OCI-LY3 (cell line): ENCODE measurements around the gene FHOD3.

Source experiments
- H2AFZ ChIP-seq: fragments of 200-600, 300-600 bp; shearing (Covaris generic); 2 replicates; pipeline ENCODE4 v1.6.0; 2014; ENCODE audit warnings: antibody characterized with exemption, low read depth, low read length
- H3K27ac ChIP-seq: fragments of 200-600, 300-600 bp; sonication (generic); 2 replicates; pipeline ENCODE4 v1.5.1; 2014; ENCODE audit warnings: mild to moderate bottlenecking, low read length, moderate library complexity, mixed read lengths
- H3K27me3 ChIP-seq: fragments of 200-600, 300-600 bp; sonication (generic); 2 replicates; pipeline ENCODE4 v1.6.1; 2014; ENCODE audit warnings: low read depth, low read length, mixed read lengths
- H3K36me3 ChIP-seq: fragments of 200-600, 300-600 bp; sonication (generic); replicated peaks from 2 replicates; pipeline ENCODE3; 2014; ENCODE audit warnings: low read depth, low read length, mixed read lengths
- H3K4me1 ChIP-seq: fragments of 300-600, 200-600 bp; sonication (generic); 2 replicates; pipeline ENCODE4 v1.6.1; 2014; ENCODE audit warnings: low read length, mixed read lengths
- H3K4me2 ChIP-seq: fragments of 200-600, 300-600 bp; sonication (generic); 2 replicates; pipeline ENCODE4 v1.6.1; 2014; ENCODE audit warnings: low read length, mixed read lengths
- H3K4me3 ChIP-seq: fragments of 300-600, 200-600 bp; sonication (generic); 2 replicates; pipeline ENCODE4 v1.5.1; 2014; ENCODE audit warnings: antibody characterized with exemption, mild to moderate bottlenecking, low read length, moderate library complexity
- H3K79me2 ChIP-seq: fragments of 300-600, 200-600 bp; shearing (Covaris generic); 2 replicates; pipeline ENCODE4 v1.6.1; 2014; ENCODE audit warnings: mild to moderate bottlenecking, low read length, mixed read lengths
- H3K9ac ChIP-seq: fragments of 300-600, 200-600 bp; shearing (Covaris generic); 2 replicates; pipeline ENCODE4 v1.6.0; 2014; ENCODE audit warnings: mild to moderate bottlenecking, low read length, moderate library complexity
- H3K9me3 ChIP-seq: fragments of 200-600, 300-600 bp; shearing (Covaris generic); 2 replicates; pipeline ENCODE4 v1.6.1; 2014; ENCODE audit warnings: low read length, mixed read lengths; ENCODE audit not compliant: insufficient read depth
- H4K20me1 ChIP-seq: fragments of 200-600, 300-600 bp; sonication (generic); 2 replicates; pipeline ENCODE4 v1.6.1; 2016; ENCODE audit warnings: low read length, mixed read lengths; ENCODE audit not compliant: insufficient read depth
- EZH2phosphoT487 ChIP-seq: fragments of 200-600 bp; shearing (Covaris generic); IDR thresholded peaks from 2 replicates; pipeline ENCODE4 v1.6.1; 2018; ENCODE audit warnings: antibody characterized with exemption, mixed run types, low read depth
- TF ChIP-seq, protein P1 (sequence below): fragments of 200-600, 300-600 bp; sonication (generic); IDR thresholded peaks from 2 replicates; pipeline ENCODE4 v1.5.1; 2014; ENCODE audit warnings: antibody characterized with exemption, low read length, low read depth

Gene FHOD3

DNA sequence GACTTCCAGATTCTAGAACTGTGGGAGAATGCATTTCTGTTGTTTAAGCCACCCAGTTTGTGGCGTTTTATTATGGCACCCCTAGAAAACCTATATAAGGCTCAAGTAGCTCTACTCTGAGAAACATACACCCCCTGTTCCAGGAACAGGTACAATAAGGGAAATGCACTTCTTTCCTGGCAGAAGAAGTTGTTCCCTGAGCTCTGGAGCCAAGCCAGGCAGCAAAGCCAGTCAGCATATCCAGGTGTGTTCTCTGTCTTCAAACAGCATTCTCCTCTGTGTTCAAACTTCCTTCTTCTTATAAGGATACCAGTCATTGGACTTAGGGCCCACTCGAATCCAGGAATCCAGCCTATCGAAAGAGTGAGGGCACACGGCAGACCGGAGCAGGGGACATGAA is 434.8 kb downstream of the FHOD3 start:
- H4K20me1 ChIP-seq, result no peaks in the 10 kb centered on the region
- no peak overlapping the region for H2AFZ ChIP-seq
- peaks cover 9% of the 10 kb centered on the region for H3K4me1 ChIP-seq
- H3K4me2 ChIP-seq, result no peak overlapping the region
- H3K27me3 ChIP-seq, result no peaks in the 10 kb centered on the region
- H3K79me2 ChIP-seq, result no peaks in the 10 kb centered on the region
- no peak overlapping the region for H3K27ac ChIP-seq
- no peak overlapping the region for H3K4me3 ChIP-seq
- H3K36me3 ChIP-seq, result no peaks in the 10 kb centered on the region
- no peak overlapping the region for H3K9ac ChIP-seq
- TF ChIP-seq, protein P1, sequence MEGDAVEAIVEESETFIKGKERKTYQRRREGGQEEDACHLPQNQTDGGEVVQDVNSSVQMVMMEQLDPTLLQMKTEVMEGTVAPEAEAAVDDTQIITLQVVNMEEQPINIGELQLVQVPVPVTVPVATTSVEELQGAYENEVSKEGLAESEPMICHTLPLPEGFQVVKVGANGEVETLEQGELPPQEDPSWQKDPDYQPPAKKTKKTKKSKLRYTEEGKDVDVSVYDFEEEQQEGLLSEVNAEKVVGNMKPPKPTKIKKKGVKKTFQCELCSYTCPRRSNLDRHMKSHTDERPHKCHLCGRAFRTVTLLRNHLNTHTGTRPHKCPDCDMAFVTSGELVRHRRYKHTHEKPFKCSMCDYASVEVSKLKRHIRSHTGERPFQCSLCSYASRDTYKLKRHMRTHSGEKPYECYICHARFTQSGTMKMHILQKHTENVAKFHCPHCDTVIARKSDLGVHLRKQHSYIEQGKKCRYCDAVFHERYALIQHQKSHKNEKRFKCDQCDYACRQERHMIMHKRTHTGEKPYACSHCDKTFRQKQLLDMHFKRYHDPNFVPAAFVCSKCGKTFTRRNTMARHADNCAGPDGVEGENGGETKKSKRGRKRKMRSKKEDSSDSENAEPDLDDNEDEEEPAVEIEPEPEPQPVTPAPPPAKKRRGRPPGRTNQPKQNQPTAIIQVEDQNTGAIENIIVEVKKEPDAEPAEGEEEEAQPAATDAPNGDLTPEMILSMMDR, result no peak
- TF ChIP-seq EZH2phosphoT487, result no peak
- H3K9me3 ChIP-seq, result 0 out of 2 replicates have a peak, but pooled peaks cover 3% of the 10 kb centered on the region

DNA sequence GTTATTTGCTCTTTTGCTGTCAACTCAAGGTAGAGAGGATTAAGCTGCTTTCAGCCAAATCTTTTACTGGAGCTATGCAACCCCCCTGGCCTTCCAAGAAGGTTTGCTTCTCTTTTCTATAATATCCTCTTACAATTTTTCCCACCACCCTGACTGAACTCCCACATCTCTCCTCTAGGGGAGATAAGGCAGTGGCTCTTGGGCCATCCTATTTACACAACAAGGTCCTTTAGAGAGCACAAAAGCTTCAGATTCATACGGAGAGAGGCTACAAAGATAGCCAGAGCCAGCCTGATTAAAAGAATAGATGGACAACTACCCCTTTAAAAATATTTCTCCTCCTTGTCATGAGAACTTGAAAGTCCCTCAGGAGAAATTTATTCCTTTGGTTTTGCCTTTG is 435.6 kb downstream of the FHOD3 start:
- no peak overlapping the region for H3K27ac ChIP-seq
- H3K27me3 ChIP-seq, result no peaks in the 10 kb centered on the region
- no peaks in the 10 kb centered on the region for H3K36me3 ChIP-seq
- H3K4me3 ChIP-seq, result no peak overlapping the region
- no peaks in the 10 kb centered on the region for H3K79me2 ChIP-seq
- 0 out of 2 replicates have a peak, but pooled peaks cover 3% of the 10 kb centered on the region for H3K9me3 ChIP-seq
- H3K9ac ChIP-seq, result no peak overlapping the region
- peaks cover 9% of the 10 kb centered on the region for H3K4me1 ChIP-seq
- H2AFZ ChIP-seq, result no peak overlapping the region
- TF ChIP-seq, protein P1, result no peak
- TF ChIP-seq EZH2phosphoT487, result no peak
- H3K4me2 ChIP-seq, result no peak overlapping the region
- no peaks in the 10 kb centered on the region for H4K20me1 ChIP-seq

DNA sequence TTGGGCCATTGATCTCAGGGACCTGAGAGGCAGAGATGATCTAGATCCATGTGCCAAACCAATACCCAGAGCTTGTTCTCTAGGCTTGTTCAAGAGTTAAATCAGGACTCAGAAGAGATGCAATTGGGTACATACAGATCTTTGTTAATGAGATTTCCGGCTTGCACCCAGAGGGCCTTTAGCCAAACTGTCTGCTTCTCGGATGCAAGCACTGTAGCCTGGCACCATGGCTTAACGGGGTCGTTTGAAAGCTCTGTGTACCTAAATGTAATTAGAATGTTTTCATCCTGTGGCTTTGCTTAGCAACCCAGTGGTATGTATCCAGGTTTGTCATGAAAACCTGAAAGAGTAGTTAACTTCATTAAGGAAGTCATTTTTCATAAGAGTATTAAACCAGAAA is 437.1 kb downstream of the FHOD3 start:
- Histone ChIP-seq H3K4me3 (no peak overlapping the region), H3K79me2 (no peaks in the 10 kb centered on the region), H2AFZ (no peak overlapping the region), H3K9ac (no peak overlapping the region), H3K36me3 (no peaks in the 10 kb centered on the region), H3K4me1 (peaks cover 9% of the 10 kb centered on the region), H3K9me3 (0 out of 2 replicates have a peak, but pooled peaks cover 3% of the 10 kb centered on the region), H3K4me2 (no peak overlapping the region), H3K27me3 (no peaks in the 10 kb centered on the region), H4K20me1 (no peaks in the 10 kb centered on the region), H3K27ac (no peak overlapping the region)
- TF ChIP-seq EZH2phosphoT487, result no peak
- TF ChIP-seq, protein P1, result no peak

DNA sequence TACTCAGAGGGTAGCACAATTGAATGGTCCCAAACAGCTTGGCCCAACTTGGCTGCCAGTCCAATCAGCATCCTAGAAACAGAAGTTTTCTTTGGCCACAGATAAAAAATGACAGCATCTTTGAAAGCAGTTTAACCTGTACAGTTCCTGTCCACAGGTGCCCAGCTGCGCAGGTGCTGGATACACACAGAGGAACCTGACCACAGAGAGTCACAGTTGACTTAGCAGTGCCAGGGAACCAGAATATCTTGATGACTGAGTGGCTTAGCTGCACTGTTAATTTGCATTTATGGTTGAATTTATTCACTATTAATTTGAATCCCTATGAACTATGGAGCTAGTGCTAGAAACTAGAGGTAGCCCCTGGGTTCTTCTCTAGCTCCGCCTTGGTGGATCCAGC is 437.6 kb downstream of the FHOD3 start:
- TF ChIP-seq EZH2phosphoT487, result no peak
- TF ChIP-seq, protein P1, result no peak
- Histone ChIP-seq H3K9me3 (0 out of 2 replicates have a peak, but pooled peaks cover 3% of the 10 kb centered on the region), H3K27ac (no peak overlapping the region), H3K4me1 (peaks cover 9% of the 10 kb centered on the region), H3K36me3 (no peaks in the 10 kb centered on the region), H3K4me3 (no peak overlapping the region), H3K9ac (no peak overlapping the region), H3K27me3 (no peaks in the 10 kb centered on the region), H3K79me2 (no peaks in the 10 kb centered on the region), H2AFZ (no peak overlapping the region), H3K4me2 (no peak overlapping the region), H4K20me1 (no peaks in the 10 kb centered on the region)
